ENCODE measurements around the gene CASTOR1.

The CASTOR1 gene

DNA sequence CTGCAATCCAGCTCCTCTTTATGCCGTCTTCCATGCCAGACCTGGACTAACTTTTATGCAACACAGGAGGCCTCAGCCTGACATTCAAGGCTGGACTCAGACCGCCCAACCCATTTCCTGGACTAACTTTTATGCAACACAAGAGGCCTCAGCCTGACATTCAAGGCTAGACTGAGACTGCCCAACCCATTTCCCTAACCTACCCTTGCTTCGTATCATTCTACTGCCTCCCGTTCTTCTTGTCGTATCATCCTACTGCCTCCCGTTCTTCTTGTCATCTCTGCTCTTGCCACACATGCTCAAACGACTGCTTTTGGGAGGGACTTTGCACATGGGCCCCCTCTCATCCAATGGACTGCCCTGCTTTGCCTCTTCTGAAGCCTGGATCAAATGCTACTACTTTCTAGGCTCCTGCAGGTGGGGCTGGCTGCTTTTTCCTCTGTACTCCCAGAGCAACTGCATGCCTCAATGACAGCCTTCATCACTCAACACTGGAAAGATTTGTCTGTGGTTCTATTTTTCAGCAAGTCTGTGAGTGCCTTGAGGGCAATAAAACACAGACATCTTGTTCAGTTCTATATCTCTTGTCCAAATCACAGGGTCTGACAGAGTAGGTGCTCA lies 29.6 kb upstream of the CASTOR1 start:
- DNase-seq, result peak in 1 of 2 donors; percentile 37

DNA sequence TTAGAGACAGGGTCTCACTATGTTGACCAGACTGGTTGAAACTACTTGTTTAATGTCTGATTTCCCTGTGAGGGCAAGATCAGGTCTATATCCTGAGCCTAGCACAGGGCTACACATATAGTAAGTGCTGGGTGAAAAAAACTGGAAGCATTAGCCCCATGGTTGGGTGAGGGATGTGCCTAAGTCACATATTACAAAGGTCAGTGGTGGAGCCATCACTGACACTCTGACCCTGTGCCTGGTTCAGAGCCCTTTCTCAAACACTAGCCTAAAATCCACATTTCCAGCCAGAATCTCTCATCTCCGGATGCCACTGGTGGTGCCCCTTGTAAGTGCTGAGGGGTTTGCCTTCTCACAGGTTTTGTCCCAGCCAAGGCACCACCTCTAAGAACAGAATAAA lies 28.5 kb upstream of the CASTOR1 start:
- no peak for DNase-seq

GRCh38 chr22:30315962-30316576 lies 26.8 kb upstream of the CASTOR1 start:
- DNase-seq, result no peak

DNA sequence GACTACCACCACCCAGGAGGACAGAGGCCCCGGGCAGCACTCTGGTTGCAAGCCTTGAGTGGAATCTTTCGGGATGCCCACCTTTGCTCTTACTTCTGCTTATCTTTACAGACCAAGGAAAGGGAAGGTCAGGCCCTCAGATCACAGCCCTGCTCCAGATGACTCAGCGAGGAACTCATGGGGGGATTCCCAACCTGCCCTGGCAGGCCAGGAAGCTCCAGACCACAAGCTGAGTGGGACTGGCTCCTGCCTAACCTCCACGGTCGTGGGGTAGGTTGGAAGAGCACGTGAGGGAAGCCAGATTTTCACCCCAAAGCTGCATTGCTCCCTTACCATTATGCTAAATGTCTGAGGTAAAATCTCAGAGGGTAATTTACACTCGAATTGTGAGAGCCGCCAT lies 25.6 kb upstream of the CASTOR1 start:
- DNase-seq, result peak; percentile 71 to 96

GRCh38 chr22:30313527-30314363 lies 24.4 kb upstream of the CASTOR1 start:
- DNase-seq, result no peak

DNA sequence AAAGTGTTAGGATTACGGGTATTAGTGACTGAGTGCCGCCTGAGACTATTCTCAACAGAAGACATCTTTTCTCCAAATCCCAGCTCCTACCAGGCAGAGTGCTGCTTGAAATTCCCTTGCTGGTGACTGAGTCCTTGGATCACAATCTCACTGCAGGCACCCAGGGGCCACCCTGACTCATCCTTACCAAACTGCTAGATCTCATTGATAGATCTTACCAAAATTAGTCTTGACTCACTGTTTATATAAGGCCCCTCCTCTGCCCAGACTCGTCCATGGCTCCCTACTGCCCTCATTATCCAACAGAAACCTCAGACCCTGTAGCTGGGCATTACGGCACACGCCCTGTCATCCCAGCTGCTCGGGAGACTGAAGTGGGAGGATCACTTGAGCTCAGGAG lies 22.7 kb upstream of the CASTOR1 start:
- peak in 1 of 2 donors; percentile 35 for DNase-seq

GRCh38 chr22:30310881-30311771 lies 21.8 kb upstream of the CASTOR1 start:
- DNase-seq, result no peak

DNA sequence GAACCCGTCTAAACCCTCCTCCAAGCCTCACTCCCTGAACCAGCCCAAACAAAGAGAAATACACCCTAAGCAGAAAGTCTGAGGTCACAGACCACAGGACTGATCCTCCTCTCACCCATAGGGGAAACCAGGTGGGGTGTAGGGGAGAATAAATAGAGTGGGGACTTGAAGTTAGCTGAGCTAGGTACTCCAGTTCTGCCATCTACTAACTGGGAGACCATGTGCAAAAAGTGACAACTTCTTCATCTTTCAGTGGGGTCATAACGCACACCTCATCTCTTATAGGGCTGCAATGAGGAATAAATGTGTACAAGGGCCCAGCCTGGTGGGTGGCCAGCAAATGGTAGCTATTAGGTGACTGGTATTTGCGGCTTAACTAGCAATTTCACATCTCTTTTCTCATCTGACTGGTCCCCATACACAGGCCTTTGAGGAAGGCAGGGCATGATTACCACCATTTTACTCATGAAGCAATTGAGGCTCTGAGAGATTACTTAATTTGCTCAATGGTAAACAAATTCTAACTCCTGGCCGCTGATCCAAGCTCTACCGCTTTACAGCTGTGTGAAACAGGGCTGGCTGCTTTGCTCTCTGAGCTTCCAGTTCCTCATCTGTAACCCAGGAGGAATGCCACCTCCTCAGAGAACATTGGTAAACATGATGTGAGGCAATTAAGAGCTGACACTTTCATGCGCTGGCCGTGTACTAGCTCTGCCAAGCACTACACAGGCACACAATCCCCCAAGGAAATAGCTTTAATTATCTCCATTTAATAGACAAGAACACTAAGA lies 20.8 kb upstream of the CASTOR1 start:
- peak; percentile 79 to 89 for DNase-seq

DNA sequence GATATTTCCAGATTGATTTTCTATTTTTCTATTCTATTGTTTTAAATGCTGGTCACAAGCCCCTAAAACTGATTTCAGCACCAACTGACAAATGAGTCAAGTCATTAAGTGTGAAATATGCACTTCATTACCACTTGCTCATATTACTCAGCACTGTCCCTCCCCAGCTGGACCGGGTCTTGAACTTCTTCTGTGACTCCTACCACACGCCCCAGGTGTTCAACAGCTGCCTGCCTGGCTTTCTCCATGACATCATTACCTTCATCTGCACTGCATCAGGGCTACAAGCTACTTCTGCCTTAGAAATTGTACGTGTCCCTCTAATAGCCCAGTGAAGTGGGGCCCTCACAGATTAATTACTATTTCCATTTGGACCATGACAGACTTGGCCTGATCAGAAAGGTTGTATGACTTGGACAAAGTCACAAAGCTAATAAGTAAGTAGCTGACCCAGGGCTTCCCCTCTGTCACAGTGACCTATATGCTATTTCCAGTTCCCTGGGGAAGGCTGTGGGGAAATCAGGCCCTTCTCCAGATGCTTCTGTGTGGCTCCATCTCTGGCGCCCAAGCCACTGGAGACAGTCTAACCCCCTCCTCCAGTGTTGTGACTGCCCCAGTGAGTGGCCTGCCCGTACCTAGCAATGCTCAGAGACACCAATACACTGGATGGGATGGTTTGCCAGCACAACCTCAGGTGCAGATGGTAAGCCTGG lies 19.4 kb upstream of the CASTOR1 start:
- DNase-seq, result peak in 1 of 2 donors; percentile 43

GRCh38 chr22:30308093-30308492 lies 18.8 kb upstream of the CASTOR1 start:
- no peak for DNase-seq

DNA sequence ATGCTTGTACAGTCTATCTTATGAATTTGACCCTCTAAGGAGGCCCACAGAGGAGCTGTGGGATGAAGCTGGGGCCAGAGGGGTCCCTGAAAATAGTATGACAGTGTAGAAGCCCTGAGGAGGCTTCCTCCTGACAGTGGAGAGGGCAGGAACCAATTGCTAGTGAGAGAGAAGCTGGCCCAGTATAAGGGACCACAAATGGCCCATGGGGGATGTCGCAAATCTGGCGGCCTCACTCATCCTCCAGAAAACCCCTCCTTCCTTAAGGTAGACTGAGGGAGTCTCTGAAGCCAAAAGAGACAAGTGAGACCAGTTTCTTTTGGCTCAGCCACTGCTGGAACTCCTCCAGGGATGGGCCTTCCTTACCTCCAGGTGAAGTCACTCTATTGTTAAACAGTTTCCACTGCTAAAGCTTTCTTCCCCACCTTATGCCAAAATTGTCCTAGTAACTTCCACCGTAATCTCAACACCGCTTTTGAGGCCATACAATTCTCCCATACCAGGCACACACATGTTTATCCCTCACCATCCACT lies 17.8 kb upstream of the CASTOR1 start:
- no peak for DNase-seq

GRCh38 chr22:30306627-30307011 lies 17.3 kb upstream of the CASTOR1 start:
- DNase-seq, result no peak

DNA sequence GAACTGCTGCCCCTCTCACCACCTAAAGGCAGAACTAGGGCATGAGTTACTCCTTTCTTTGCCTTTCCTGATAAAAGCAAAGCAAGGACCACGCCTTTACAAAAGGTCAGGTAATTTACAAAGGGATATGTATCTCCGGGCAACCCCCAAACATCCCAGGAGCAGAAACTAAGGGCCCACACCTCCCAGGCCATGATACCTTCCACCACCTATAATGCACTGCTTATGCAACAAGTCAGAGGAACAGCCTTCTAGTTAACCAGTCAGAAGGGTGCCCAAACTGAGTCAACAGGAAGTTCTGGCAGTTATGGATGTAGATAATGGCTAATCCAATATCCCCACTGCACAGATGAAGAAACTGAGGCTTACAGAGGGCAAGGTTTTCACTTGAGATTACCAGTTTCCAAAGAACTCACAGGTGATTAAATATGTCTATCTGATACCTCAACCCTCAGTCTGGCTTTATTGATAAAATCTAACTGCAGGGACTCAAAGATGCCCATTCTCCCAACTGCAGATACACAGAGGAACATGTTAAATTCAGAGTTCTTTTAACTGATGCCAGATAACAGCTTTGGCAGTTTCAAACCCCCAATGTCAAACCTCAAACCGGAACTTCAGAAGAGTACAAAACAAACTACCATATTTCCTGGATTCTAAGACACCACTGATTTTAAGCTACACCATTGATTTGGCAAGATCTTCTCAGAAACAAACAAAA lies 16.8 kb upstream of the CASTOR1 start:
- DNase-seq, result no peak

DNA sequence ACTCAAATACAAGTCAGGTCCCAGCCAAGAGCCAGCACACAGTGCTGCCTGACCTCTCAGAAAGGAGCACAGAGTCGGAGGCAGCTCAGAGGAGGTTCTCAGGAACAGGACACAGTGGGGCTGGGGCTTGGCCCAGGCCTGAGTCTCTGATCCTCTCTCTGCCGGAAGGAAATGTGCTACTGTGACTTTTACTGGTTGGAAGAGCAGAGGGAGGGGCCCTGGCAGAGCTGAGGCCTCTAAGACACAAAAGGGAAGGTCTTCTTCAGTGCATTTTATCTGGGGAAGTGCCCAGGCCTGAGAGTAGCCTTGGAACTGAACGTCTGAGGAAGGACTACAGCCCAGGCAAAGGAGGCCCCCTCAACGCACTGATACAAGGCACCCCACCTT lies 16.2 kb upstream of the CASTOR1 start:
- DNase-seq, result peak in 1 of 2 donors; percentile 65

- DNase-seq, result no peak
Observed at GRCh38 chr22:30304495-30305244, 15.4 kb upstream of the CASTOR1 start.

- DNase-seq, result no peak
Observed at GRCh38 chr22:30302810-30303138, 13.5 kb upstream of the CASTOR1 start.

GRCh38 chr22:30301995-30302809 lies 12.9 kb upstream of the CASTOR1 start:
- peak; percentile 73 to 86 for DNase-seq

- no peak for DNase-seq
Observed at GRCh38 chr22:30299322-30299721, 10.0 kb upstream of the CASTOR1 start.

Data from inflammatory macrophage treated with lipopolysaccharide for 1 hour (primary cell).